Measurements from ENCODE around the gene AGGF1. TPM values are rescaled to one million over a fixed set of nuclear protein-coding genes. Genes with fewer than 3 reads are reported as not detected.
"Not testable (repeated sequence)": the region's sequence is repeated elsewhere in the genome, so short reads cannot be mapped to it uniquely, and the experiment has no call there.

Gene AGGF1
- total RNA-seq, 1 experiment from 2014 or later = 24.4 TPM

- peak; percentile 80 for DNase-seq (ENCODE audit: low read depth)
These were observed 56.7 kb downstream of the AGGF1 start, which contains the start of gene ZBED3 for GRCh38 chr5:77086689-77087483. Gene ZBED3 (minus strand): TSS chr5:77087285. CDS start chr5:77077878, 9,407 bp downstream.

GRCh38 chr5:77087484-77088261, 57.5 kb downstream of the AGGF1 start:
- DNase-seq (ENCODE audit: low read depth) = no peak

DNA sequence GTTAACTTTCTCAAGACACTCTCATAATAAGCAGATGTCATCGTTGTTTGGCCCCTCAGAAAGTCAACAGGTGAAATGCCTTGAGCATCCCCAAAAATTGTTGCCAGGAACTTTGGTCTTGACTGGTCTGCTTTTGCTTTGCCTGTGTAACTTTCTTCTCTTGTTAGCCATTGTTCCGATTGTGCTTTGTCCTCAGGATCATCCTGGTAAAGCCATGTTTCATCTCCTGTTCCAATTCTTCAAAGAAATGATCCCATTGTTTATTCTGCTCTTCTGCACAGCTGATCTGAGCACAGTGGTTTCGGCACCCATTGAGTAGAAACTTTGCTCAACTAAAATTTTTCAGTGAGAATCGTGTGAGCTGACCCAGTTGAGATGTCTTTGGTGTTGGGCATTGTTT, 65.0 kb downstream of the AGGF1 start:
- DNase-seq (ENCODE audit: low read depth) = no peak

DNA sequence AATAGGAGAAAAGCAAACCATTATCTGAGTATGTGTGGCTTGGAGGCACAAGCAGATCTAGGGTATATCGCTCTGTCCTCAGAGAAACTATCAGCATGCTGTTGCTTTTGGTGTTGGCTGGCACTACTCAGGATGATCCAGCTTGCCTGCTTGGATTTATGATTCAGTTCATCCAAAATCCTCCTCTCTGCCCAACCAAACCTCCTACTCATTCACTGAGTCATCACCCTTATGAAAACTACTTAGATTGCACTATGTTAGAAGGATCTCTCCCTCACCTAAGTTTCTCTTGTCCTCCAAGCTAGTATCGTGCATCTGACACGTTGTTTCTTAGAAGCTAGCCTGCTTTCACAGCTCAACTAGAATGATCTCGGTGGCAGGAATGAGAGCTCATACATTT, 71.1 kb downstream of the AGGF1 start:
- peak; percentile 84 for DNase-seq (ENCODE audit: low read depth)

DNA sequence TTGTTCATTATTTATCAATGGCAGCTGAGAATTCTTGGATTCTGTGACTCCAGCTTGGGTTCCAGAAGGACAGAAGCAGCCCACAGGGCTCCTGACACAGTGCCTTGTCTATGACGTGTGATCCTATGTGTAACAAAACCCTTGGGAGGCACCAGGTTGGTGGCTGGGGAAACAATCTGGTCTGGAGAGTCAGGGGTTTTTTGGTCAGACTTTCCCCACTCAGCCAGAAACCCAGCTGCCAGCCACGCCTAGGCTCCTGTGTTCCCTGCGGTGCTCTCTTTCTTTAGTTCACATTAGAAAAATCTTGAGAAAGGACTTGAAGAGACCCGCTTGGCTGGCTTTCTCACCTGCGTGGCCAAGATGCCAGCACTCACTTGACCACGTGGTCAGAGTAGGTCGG, 72.3 kb downstream of the AGGF1 start:
- DNase-seq (ENCODE audit: low read depth) = no peak

DNA sequence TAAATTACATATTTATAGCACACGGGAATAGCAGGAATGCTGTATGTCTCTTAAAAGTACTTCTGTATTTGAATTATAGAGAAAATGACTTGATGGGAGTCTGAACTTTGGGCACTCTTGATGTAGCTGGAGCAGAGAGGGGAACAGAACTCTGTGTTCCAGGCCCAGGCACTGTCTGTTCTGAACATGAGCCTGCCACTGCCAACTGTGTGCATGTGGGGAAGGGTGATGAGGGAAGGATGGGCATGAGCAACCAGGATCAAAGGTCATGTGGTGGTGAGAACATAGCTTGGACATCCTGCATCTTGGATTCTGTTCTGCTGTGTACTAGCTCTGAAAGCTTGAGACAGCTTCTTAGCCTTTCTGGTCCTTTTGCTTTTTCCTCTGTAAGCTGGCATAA, 73.3 kb downstream of the AGGF1 start:
- DNase-seq (ENCODE audit: low read depth) = no peak

DNA sequence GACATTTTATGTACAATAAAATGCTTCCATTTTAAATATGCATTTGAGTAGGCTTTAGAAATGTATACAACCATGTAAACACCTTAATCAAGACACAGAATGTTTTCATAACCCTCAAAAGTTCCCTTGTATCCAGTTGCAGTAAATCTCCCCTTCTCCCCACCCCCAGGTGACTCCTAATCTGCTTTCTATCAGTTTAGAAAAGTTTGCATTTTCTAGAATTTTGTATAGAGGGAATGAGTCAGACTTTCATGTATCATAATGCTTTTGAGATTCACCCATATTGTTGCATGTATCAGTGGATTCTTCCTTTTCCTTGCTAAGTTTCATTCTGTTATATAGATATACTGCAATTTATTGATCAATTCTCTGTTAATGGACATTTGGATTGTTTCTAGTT, 74.6 kb downstream of the AGGF1 start:
- no peak for DNase-seq (ENCODE audit: low read depth)

- not testable (repeated sequence) for DNase-seq (ENCODE audit: low read depth)
These were observed 76.8 kb downstream of the AGGF1 start for GRCh38 chr5:77107035-77107434.

Small RNAs within 50 kb of the gene (small RNA-seq; reads per million reads assigned to genes)
- 45.6 reads per million, percentile 94 among the genes with 10 or more reads in this experiment for gene SNORA47

Other genes with a start within 250 kb of the AGGF1 start
- 20.1 and 25.9 TPM in 2 replicates for gene F2RL1, start 211.4 kb upstream of the AGGF1 start, total RNA-seq (2014; rRNA removed; shearing (Covaris generic))
- gene S100Z, start 180.4 kb upstream of the AGGF1 start, total RNA-seq (2014; rRNA removed; shearing (Covaris generic)) = not detected in 2 replicates
- 0.10 and 0.20 TPM in 2 replicates for gene CRHBP, start 77.4 kb upstream of the AGGF1 start, total RNA-seq (2014; rRNA removed; shearing (Covaris generic))
- 0.60 and 0.76 TPM in 2 replicates for gene ZBED3, start 56.9 kb downstream of the AGGF1 start, total RNA-seq (2014; rRNA removed; shearing (Covaris generic))
- 0.82 and 1.1 TPM in 2 replicates for gene PDE8B, start 180.3 kb downstream of the AGGF1 start, total RNA-seq (2014; rRNA removed; shearing (Covaris generic))

Measured in HT1080 (cell line).